Stimulated activated naive CD8-positive, alpha-beta T cell treated with anti-CD3 and anti-CD28 coated beads, Interleukin-15, Interleukin-2, amounts not matched to agents 100 ng/mL and 50 ng/mL, for 24 hours (primary cell): ENCODE measurements around the gene FATE1.

Experiments
- H3K27ac Mint-ChIP-seq: one replicate; pipeline ENCODE4 v1.8.0; 2021; ENCODE audit warnings: mild to moderate bottlenecking, mixed read lengths
- H3K27me3 Mint-ChIP-seq: one replicate; pipeline ENCODE4 v1.8.0; 2021; ENCODE audit warnings: mixed read lengths
- H3K36me3 Mint-ChIP-seq: one replicate; pipeline ENCODE4 v1.8.0; 2021; ENCODE audit warnings: low read depth, mixed read lengths
- H3K4me1 Mint-ChIP-seq: one replicate; pipeline ENCODE4 v1.8.0; 2021; ENCODE audit warnings: low read depth, mixed read lengths
- H3K4me3 Mint-ChIP-seq: one replicate; pipeline ENCODE4 v1.8.0; 2021; ENCODE audit warnings: mild to moderate bottlenecking, mixed read lengths
- H3K9me3 Mint-ChIP-seq: one replicate; pipeline ENCODE4 v1.8.0; 2021; ENCODE audit warnings: mixed read lengths

The FATE1 gene

DNA sequence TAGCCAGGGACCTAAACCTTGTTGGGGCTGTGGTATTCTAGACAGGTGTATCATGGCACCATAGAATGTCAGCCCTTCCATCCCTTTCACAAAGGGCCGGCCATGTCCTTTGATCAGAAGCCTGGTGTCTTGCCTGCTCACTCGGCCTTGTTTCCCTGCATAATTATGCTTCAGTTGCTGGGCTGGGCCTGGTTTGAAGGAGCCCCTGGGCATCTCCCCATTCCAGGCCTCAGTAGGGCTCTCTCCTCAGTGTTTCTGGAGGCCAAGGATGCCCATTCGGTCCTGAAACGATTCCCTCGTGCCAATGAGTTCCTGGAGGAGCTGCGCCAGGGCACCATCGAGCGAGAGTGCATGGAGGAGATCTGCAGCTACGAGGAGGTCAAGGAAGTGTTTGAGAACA is 16.1 kb upstream of the FATE1 start:
- Mint-ChIP-seq H3K9me3 (no peaks in the 10 kb centered on the region), H3K4me1 (no peaks in the 10 kb centered on the region), H3K36me3 (no peaks in the 10 kb centered on the region), H3K27me3 (peaks cover 13% of the 10 kb centered on the region), H3K4me3 (no peak overlapping the region), H3K27ac (no peak overlapping the region)

DNA sequence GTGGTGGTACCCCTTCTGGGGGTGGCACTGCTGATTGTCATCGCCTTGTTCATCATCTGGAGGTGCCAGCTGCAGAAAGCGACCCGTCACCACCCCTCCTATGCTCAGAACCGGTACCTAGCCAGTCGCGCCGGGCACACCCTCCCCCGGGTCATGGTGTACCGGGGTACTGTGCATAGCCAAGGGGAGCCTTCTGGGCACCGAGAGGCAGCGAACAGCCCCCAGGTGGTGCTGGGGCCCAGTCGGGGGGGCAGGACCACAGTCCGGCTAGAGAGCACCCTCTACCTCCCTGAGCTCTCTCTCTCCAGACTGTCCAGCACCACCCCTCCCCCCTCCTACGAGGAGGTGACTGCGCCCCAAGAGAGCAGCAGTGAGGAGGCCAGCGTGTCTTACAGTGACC is 15.3 kb upstream of the FATE1 start:
- Mint-ChIP-seq H3K4me3 (no peak overlapping the region), H3K4me1 (no peaks in the 10 kb centered on the region), H3K36me3 (no peaks in the 10 kb centered on the region), H3K27me3 (peaks cover 11% of the 10 kb centered on the region), H3K27ac (no peak overlapping the region), H3K9me3 (no peaks in the 10 kb centered on the region)

DNA sequence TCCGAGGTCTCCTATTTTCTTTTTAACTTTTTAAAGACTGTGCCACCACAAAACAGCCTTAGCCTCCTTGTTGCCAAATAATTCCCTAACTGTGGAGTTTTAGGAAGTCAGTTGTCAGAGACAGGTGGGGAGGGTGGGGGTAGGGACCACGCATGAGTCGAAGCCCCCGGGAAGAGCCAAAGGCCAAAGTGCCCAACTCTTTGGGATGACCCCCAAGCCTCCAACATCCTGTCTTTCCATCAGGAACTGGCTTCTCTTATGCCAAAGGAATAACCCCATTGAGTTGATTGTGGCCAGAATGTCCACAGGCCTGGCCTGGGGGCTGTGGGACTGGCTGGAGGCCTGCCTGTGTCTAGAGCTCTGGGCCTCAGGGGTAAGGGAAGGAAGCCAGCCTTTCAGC is 14.8 kb upstream of the FATE1 start:
- Mint-ChIP-seq H3K4me3 (no peak overlapping the region), H3K4me1 (no peaks in the 10 kb centered on the region), H3K27ac (no peak overlapping the region), H3K36me3 (no peaks in the 10 kb centered on the region), H3K27me3 (peaks cover 8% of the 10 kb centered on the region), H3K9me3 (no peaks in the 10 kb centered on the region)

DNA sequence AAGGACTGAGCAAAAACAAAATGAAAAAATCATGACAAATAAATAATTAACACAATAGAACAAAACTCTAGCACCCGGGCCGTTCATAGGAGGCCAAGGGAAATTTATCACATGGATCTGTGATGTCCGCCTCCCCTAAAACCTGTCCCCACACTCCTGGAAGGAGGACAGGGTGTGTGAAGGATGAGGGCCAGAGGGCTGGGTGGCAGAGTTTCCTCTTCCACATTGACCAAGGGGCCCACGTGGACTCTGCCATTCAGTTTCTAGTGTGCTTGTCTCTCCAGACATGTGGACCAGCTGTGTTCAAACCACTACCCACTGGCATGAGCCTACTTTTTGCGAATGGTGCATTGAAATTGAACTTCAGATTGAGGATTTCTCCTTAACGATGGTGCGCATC is 14.3 kb upstream of the FATE1 start:
- H3K4me3 Mint-ChIP-seq: no peak overlapping the region
- no peaks in the 10 kb centered on the region for H3K36me3 Mint-ChIP-seq
- peaks cover 3% of the 10 kb centered on the region for H3K27me3 Mint-ChIP-seq
- H3K27ac Mint-ChIP-seq: no peak overlapping the region
- no peaks in the 10 kb centered on the region for H3K9me3 Mint-ChIP-seq
- H3K4me1 Mint-ChIP-seq: no peaks in the 10 kb centered on the region

DNA sequence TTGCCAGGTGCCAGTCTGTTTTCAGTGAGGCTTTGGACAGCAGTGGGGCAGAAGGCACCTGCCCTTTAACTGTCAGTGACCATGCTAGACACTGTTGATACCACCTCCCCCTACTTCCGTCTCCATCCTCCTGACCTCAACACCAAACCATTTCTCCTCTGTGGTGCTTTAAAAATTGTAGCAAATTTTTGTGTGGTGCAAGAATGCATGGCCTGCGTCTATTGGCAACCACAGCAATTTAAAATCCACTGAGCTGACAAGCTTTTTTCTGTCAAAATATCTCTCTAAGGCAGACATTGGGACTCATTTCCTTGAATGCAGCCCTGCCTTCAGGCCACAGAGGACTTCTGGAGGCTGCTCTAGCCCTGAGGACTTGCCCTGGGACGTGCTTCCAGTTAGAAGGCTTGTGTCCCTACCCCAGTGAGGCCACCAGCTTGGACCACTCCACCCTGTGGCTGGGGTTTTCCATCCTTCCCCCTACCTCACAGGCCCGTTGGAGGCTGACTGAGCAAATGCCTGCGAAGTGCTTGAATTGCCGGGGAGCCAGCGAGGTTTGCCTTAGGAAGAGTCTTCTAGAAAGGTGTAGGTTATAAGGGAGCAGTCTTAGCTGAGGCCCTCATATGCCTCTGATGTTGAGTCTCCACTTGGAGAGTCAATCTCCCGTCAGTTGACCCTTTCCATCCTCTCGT is 13.7 kb upstream of the FATE1 start:
- Mint-ChIP-seq H3K27ac (no peak overlapping the region), H3K4me1 (no peaks in the 10 kb centered on the region), H3K27me3 (no peaks in the 10 kb centered on the region), H3K36me3 (no peaks in the 10 kb centered on the region), H3K4me3 (no peak overlapping the region), H3K9me3 (no peaks in the 10 kb centered on the region)

DNA sequence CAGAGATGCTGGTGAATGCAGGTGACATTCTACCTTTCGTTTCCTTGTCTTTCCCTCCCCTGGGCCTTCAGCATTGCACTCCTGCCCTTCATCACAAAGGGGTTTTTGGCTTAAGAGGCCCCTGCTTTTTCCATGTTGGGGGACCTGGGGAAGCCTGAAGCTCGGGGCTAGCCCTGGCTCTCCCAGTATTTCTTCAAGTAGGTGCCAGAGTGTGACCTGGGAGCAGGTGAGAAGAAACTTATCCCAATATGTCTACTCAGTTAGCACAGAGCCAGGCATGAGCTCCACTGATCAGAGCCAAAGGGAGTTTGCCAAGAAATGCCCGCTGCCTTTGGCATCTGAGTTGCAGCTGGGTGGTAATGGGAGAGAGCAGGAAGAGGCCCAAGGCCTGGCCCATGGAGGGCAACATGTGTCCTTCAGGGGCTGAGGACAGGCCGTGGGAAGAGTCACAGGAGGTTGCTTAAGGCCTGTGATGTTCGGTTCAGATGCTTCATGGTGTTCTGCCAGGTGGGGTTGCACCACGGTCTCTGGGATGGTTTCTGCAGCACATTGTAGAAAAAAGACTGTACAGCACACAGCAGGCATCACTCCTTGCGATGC is 13.0 kb upstream of the FATE1 start:
- Mint-ChIP-seq H3K36me3 (no peaks in the 10 kb centered on the region), H3K9me3 (no peaks in the 10 kb centered on the region), H3K4me3 (no peak overlapping the region), H3K27ac (no peak overlapping the region), H3K4me1 (no peaks in the 10 kb centered on the region), H3K27me3 (no peaks in the 10 kb centered on the region)

DNA sequence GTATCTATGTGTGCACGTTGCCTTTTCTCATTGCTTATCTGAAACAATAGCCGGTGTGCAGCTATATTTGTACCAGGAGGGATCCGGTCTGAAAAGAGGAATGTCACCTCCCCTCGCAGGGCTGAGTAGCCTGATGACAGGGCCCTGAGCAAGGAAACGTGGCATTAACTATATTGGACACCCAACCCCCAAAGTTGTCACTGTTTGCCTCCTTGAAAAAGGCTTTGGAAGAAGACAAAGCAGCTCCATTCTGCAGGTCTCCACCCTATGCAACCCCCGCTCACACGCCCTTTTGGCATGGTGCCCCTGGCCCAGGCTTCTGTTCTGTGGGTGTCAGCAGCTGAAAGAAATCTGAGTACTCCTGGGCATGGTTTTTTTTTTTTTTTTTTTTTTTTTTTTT is 12.3 kb upstream of the FATE1 start:
- Mint-ChIP-seq H3K27me3 (no peaks in the 10 kb centered on the region), H3K27ac (no peak overlapping the region), H3K4me3 (no peak overlapping the region), H3K9me3 (no peaks in the 10 kb centered on the region), H3K4me1 (no peaks in the 10 kb centered on the region), H3K36me3 (no peaks in the 10 kb centered on the region)

DNA sequence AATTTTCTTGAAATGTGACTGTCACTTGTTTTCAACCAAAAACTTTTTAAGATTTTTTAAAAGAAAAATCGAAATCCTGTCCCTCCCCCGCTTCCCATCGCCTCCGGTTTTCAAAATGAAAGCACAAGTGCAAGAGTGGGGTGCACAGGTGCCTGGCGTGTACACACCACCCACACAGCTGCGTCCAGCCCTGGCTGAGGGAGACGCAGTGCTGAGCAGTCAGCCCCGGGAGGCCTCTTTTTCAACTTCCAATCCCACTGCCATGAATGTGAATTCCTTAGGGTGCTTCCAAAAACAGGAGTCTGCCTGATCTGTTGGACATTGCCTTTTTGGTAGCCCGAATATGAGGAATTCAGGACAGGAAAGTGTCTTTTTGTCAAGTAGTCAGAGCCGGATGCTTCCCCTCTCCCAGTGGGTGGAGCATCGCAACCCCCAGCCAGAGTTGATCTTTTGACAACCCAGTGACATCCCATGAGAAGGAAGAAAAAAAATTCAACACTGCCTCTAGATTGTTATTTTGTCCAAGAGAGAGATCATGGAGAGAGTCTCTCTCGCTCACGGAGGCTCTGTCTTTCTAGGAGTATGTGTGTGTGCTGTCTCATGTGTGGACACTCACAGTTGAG is 11.7 kb upstream of the FATE1 start:
- Mint-ChIP-seq H3K4me1 (no peaks in the 10 kb centered on the region), H3K36me3 (no peaks in the 10 kb centered on the region), H3K27ac (no peak overlapping the region), H3K4me3 (no peak overlapping the region), H3K27me3 (no peaks in the 10 kb centered on the region), H3K9me3 (no peaks in the 10 kb centered on the region)

DNA sequence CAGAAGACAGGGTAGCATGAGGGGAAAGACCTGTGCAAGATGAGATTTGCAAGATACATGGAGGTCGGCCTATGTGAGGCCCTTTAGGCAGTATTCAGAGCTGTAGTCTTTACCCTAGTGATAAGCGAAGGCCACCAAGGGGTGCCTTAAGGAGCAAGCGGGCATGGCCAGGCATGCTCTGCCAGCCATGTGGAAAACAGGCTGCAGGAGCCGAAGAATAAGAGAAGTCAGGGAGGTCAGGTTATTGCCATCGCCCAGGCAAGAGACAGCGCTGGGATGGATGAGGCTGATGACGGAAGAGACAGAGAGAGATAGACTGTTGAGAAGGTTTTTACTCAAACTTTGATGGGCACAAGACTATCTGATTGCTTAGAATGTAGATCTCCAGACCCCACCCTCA is 7.0 kb upstream of the FATE1 start:
- Mint-ChIP-seq H3K4me1 (no peaks in the 10 kb centered on the region), H3K36me3 (no peaks in the 10 kb centered on the region)

DNA sequence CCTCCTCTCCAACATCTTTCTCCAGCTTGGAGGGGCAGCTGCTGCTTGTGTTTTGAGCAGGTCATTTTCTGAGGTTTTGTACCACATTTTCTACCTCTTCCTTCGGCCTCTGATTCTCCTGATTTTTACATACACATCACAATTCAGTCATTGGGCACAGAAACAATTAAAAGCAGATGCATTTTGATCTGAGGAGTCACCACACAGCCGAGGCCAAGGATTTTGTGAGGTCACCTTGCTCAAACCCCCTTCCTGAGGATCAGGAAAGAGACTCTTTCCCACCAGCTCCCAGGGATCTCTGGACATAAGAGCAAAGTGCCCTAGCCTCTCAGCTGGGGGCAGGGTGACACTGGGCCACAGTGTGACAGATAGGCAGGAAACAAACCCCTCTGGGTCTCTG is 5.4 kb upstream of the FATE1 start:
- Mint-ChIP-seq H3K4me1 (no peaks in the 10 kb centered on the region), H3K9me3 (no peaks in the 10 kb centered on the region), H3K27ac (no peak overlapping the region), H3K36me3 (no peaks in the 10 kb centered on the region), H3K4me3 (no peak overlapping the region), H3K27me3 (no peaks in the 10 kb centered on the region)

More for the DNA sequence above, 7.0 kb upstream of the FATE1 start:
- Mint-ChIP-seq H3K27me3 (no peaks in the 10 kb centered on the region), H3K4me3 (no peak overlapping the region), H3K27ac (no peak overlapping the region), H3K9me3 (no peaks in the 10 kb centered on the region)

DNA sequence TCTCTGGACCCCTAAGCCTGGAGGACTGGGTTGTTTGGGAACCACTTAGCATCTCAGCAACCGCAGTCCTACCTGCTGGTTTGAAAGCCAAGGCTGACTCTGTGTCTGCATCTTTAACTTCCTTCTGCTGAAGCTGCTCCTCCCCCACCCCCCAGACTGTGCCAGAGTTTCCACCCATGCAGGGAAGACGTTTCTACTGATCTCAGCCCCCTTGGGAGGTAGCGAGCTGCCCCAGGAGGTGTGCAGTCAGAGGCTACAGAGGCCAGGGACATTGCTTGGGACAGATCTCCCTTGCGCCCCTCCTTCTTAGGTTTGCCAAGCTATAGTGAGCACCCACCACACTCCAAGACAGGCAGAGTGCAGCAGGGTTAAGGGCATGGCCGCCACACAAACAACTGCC is 4.7 kb upstream of the FATE1 start:
- H3K27me3 Mint-ChIP-seq: no peaks in the 10 kb centered on the region
- no peak overlapping the region for H3K4me3 Mint-ChIP-seq
- H3K36me3 Mint-ChIP-seq: no peaks in the 10 kb centered on the region
- H3K4me1 Mint-ChIP-seq: no peaks in the 10 kb centered on the region
- no peaks in the 10 kb centered on the region for H3K9me3 Mint-ChIP-seq
- H3K27ac Mint-ChIP-seq: no peak overlapping the region

DNA sequence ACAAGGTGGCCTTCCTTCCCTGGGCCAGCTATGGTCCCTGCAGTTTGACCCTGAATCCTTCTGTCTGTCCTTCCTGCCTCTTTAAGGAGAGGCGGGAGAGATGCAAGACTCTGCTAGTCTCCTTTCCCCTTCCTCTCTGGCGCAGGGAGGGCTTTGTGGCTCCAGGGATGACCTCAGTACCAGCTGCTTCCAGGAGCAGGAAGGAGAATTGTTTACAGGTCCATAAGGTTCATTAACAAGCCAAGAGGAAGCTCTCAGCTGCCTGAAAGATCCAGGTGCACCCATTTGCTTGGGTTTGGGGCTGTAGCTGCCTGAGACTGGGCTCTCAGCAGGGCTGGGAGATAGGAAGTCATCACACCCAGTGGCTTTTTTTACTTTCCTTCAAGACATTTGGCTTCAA is 4.0 kb upstream of the FATE1 start:
- no peak overlapping the region for H3K4me3 Mint-ChIP-seq
- H3K27me3 Mint-ChIP-seq: no peaks in the 10 kb centered on the region
- H3K27ac Mint-ChIP-seq: no peak overlapping the region
- no peaks in the 10 kb centered on the region for H3K36me3 Mint-ChIP-seq
- H3K4me1 Mint-ChIP-seq: no peaks in the 10 kb centered on the region
- H3K9me3 Mint-ChIP-seq: no peaks in the 10 kb centered on the region

DNA sequence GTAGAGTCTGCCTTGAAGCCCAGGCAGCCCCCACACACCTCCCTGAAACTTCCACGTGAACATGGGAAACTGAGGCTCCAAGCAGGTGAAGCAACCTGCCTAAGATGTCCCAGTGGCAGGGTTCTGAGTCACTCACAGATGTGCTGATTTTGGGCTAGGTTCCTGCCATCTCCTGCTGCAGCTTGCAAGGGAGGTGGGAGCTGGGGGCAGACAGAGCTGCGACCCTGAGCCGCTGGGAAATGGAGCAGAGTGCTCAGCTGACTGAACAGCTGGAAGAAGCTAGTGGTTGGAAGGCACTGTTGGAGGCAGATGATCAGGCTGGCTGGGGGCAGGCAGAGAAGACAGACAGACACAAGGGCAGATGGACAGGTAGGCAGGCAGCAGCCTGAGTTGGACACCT is 3.6 kb upstream of the FATE1 start:
- Mint-ChIP-seq H3K4me1 (no peaks in the 10 kb centered on the region), H3K9me3 (no peaks in the 10 kb centered on the region), H3K4me3 (no peak overlapping the region), H3K36me3 (no peaks in the 10 kb centered on the region), H3K27me3 (no peaks in the 10 kb centered on the region), H3K27ac (no peak overlapping the region)

DNA sequence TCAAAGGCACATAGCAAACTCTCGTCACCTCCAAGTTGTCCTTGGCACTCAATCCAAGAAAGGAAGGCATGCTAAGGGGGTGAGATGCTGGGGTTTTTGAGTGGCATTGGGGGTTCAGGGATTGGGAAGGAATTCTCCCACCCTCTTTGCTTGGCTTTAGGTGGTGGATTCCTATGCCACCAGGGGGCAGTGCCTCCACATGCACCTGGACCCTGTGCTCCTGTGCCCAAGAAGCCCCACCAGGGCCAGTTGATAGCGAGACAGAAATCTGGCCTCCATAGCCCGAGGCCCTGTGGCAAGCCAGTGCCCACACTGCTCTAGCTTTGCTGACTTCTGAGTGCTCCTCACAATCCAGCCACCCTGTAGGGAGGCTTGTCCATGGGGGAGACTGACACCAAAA is 2.0 kb upstream of the FATE1 start:
- H3K27ac Mint-ChIP-seq: no peak overlapping the region
- no peak overlapping the region for H3K4me3 Mint-ChIP-seq
- H3K4me1 Mint-ChIP-seq: no peaks in the 10 kb centered on the region
- H3K9me3 Mint-ChIP-seq: no peaks in the 10 kb centered on the region
- H3K36me3 Mint-ChIP-seq: no peaks in the 10 kb centered on the region
- no peaks in the 10 kb centered on the region for H3K27me3 Mint-ChIP-seq

DNA sequence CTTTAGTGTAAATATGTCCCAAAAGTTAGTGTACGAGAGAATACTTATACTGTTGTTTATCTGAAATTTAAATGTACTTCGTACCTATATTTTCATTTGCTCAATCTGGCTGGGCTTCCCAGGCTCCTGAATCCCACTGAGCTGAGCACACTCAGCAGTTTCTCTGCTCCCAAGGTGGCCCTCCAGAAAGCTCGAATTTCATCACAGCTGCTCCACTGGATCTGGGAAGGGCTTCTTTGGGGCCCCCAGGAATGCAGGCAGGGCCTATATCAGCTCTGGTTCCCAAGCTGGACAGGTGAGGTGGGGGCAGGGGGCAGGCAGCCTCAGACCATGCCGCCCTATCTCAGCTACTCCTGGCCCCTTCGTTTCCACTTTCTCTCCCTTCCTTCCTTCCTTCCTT is 1.5 kb upstream of the FATE1 start:
- Mint-ChIP-seq H3K4me1 (no peaks in the 10 kb centered on the region), H3K36me3 (no peaks in the 10 kb centered on the region), H3K9me3 (no peaks in the 10 kb centered on the region), H3K27me3 (no peaks in the 10 kb centered on the region), H3K27ac (no peak overlapping the region), H3K4me3 (no peak overlapping the region)
